ENCODE results near the gene CCDC40. TPM values are rescaled to one million over a fixed set of nuclear protein-coding genes. Genes with fewer than 3 reads are reported as not detected.
A peak's percentile ranks its signal among the peaks of the same experiment; 100 is the strongest.

CCDC40 gene
- total and polyA plus RNA-seq, 2 of the 13 experiments (the other 11 are each of a cell fraction or from before 2014, with no cell fraction given) = 4.1 to 5.5 TPM

DNA sequence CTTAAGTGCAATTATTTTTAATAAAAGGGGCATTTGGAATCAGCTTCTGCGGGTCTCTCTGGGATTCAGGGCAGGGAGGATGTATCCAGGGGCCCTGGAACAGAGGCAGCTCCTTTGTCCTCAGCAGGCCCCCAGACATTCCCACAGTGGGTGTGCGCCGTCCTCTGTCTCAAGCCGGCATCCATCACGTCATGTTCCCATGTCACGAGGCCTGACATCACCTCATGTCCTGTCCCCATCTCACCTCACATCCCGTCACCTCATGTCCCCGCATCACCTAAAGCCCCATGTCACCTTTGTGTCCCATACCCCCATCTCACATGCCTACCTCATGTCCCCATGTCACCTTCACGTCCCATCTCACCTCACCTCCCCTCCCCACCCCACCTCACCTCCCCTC lies 83.4 kb downstream of the CCDC40 start:
- in situ Hi-C loops (cut with HindIII; ENCODE audit: extremely low pct_ligation_motif_present, low pct_unique_long_range_greater_than_20kb) = loop anchor here (5.0 kb wide), 1 partner anchor 113 kb away; no protein-coding TSS in a partner anchor
- Histone ChIP-seq H3K4me2 (ENCODE audit: low read depth, low read length) (no peak overlapping the region), H3K9me3 (ENCODE audit: low read length) (no peaks in the 10 kb centered on the region), H4K20me1 (ENCODE audit: insufficient read depth, low read length) (no peaks in the 10 kb centered on the region), H3K4me1 (ENCODE audit: insufficient read depth, low read length) (peaks cover 13% of the 10 kb centered on the region), H3K27me3 (ENCODE audit: control insufficient read depth in 1 of 2, insufficient read depth in 2 of 2, low read length in 2 of 2) (no peaks in the 10 kb centered on the region; a peak in 1 of 5 replicates), H3K79me2 (ENCODE audit: insufficient read depth, low read length) (no peaks in the 10 kb centered on the region), H2AFZ (ENCODE audit: low read length) (no peak overlapping the region), H3K27ac (ENCODE audit: extremely low read length, insufficient read depth, low read length) (no peak overlapping the region), H3K36me3 (replicated peaks in 1 of 2; ENCODE audit: control insufficient read depth in 1 of 2, insufficient read depth in 2 of 2, low read length in 2 of 2) (no peaks in the 10 kb centered on the region), H3K9ac (ENCODE audit: insufficient read depth, low read depth, low read length) (no peak overlapping the region), H3K4me3 (replicated peaks in 1 of 3; ENCODE audit: insufficient read depth in 1 of 3, low read depth in 2 of 3, low read length in 3 of 3) (no peak overlapping the region)
- FAIRE-seq = no peak
- ATAC-seq = no peak
- WGBS (ENCODE audit: low lambda C conversion rate) = 93% methylated on average over 9 of the region's 9 CpGs
- ChIA-PET POLR2A (interaction anchor here (1.0 kb wide), 1 partner anchor 18 kb away, joined by 3 read pairs; the partner anchor contains the start of gene GAA), CTCF (ENCODE audit: low intra/inter-chr PET ratio, low total read pairs) (no interaction called here)
- DNase-seq (ENCODE audit: low spot score) = no peak
- intact Hi-C loops (cut with micrococcal nuclease; ENCODE audit: unreplicated experiment) = no loop called here
- no peak for TF ChIP-seq ZNF430 (CRISPR knock-in tag; IDR thresholded peaks at IDR 0.05)
- TF ChIP-seq, protein P1, sequence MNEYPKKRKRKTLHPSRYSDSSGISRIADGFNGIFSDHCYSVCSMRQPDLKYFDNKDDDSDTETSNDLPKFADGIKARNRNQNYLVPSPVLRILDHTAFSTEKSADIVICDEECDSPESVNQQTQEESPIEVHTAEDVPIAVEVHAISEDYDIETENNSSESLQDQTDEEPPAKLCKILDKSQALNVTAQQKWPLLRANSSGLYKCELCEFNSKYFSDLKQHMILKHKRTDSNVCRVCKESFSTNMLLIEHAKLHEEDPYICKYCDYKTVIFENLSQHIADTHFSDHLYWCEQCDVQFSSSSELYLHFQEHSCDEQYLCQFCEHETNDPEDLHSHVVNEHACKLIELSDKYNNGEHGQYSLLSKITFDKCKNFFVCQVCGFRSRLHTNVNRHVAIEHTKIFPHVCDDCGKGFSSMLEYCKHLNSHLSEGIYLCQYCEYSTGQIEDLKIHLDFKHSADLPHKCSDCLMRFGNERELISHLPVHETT (CRISPR knock-in tag; conservative IDR thresholded peaks at IDR 0.05) = no peak
- no peak for TF ChIP-seq ZNF556 (CRISPR knock-in tag; IDR thresholded peaks at IDR 0.05; ENCODE audit: borderline replicate concordance)
- no peak for TF ChIP-seq ZNF207 (IDR thresholded peaks at IDR 0.05; ENCODE audit: borderline replicate concordance)
- TF ChIP-seq ZIK1 (CRISPR knock-in tag; IDR thresholded peaks at IDR 0.05; ENCODE audit: borderline replicate concordance, low read depth) = no peak
- TF ChIP-seq PLRG1 (conservative IDR thresholded peaks at IDR 0.05) = no peak
- peak; percentile 61 for TF ChIP-seq PCBP2 (optimal IDR thresholded peaks at IDR 0.05; ENCODE audit: low read depth, low read length, poor library complexity, severe bottlenecking)
- no peak for TF ChIP-seq ZBTB7B (CRISPR knock-in tag; IDR thresholded peaks at IDR 0.05)
- 0 out of 2 replicates have a peak, but pooled peaks have one; percentile 68 for TF ChIP-seq PCBP1 (IDR thresholded peaks at IDR 0.05; ENCODE audit: borderline replicate concordance, low read depth, low read length)
- no TSS peak for BruUV-seq (replicated peaks)
